HG03575 (cell line): ENCODE measurements around the gene ZBTB16.

Source experiments
- ATAC-seq: cut with Tn5 transposase; IDR thresholded peaks from one replicate; pipeline ENCODE4 v1.9.1; 2021; ENCODE audit not compliant: unreplicated experiment, insufficient number of reproducible peaks, low FRiP score; ENCODE audit errors: extremely low read depth

ZBTB16 gene

DNA sequence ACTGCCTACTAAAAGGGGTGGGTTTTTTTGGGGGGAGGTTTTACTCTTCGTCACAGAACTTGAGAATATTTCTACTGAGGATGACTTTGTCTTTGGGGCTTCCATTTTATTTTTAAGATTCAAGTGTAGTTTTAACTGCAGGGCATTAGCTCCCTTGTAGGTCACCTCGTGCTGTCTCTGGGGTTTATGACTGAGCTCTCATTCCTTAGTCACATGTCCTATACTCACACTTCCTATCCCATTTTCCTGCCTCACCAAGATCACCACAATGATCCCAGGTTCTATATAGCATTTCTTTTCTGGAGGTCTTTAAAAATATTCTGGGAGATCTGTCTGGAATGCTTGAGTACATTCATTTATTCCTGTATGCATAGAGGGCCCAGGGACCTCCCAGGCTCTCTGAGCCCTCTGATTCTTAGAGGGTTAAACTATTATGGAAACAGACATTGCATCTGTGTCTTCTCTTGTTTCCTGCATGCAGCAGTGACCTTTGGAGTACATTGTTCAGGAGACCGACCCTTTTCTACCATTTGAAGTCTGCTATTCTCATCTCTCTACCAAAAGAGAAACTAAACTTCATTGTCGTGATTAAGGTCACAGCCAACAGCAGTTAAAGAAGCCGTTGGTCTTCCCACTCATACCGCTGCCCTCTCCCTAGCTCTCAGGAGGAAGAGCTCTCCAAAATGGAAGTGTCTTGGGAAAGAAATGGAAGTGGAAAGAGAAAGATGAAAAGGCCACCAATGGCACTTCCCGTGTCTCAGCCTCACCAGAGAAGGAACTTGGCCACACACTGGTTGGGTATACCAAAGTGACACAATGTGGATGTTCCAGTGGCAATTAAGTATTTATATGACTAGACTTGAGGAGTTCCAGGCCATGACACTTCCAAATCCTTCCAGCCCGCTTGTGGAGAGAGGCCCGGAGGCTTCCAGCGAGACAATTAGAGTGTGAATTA, 77.5 kb downstream of the ZBTB16 start:
- no peak for ATAC-seq

DNA sequence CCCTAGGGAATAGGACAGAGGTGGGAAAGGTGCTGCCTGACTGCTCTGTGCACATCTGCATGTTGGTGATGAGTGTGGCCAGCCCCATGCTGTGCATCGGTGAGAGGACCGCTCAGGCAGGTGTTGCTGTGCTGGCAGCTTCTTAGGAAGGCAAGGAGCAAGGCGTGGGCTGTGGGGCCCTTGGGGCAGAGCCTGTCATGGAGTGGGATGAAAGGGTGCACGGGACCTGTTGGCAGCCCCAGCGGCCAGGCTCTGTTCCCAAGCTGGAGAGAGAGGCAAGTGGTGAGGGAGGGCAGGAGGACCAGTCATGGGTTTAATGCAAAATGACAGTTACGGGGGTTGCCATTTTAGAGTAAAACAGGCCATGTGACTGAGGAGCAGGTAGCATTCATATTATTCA, 78.3 kb downstream of the ZBTB16 start:
- ATAC-seq: no peak

DNA sequence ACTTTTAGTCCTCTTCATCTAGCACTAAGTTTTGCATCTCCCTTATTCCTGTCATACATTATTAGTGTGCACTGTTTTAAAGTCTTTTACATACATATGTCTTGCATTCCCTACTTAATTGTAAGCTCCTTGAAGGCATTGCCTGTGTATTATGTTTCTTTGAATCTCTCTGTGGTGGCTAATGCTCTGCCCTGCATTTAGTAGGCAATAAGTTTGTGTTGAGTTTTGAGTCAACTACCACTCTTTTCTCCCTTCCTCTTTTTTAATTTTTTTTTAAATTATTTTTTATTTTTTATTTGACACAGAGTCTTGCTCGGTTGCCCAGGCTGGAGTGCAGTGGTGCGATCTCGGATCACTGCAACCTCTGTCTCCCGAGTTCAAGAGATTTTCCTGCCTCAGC, 78.9 kb downstream of the ZBTB16 start:
- no peak for ATAC-seq

DNA sequence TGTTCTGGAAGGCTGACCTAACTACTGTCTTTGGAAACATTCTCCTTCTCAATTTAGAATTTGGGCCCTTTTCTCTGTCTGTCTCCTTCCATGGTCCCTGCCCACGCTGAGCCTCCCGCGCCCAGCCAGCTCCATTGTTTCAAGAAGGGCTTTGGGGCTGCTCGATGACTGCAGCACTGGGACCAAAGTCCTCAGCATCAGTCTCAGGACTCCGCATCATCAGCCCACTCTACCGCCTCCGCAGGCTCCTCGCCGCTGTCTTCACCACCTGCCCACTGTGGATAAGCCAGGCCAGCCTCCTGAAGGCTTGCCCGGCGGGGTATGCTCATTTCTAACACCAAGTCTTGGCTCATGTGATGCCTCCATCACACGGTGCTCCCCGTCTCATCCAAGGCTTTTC, 81.3 kb downstream of the ZBTB16 start:
- no peak for ATAC-seq

DNA sequence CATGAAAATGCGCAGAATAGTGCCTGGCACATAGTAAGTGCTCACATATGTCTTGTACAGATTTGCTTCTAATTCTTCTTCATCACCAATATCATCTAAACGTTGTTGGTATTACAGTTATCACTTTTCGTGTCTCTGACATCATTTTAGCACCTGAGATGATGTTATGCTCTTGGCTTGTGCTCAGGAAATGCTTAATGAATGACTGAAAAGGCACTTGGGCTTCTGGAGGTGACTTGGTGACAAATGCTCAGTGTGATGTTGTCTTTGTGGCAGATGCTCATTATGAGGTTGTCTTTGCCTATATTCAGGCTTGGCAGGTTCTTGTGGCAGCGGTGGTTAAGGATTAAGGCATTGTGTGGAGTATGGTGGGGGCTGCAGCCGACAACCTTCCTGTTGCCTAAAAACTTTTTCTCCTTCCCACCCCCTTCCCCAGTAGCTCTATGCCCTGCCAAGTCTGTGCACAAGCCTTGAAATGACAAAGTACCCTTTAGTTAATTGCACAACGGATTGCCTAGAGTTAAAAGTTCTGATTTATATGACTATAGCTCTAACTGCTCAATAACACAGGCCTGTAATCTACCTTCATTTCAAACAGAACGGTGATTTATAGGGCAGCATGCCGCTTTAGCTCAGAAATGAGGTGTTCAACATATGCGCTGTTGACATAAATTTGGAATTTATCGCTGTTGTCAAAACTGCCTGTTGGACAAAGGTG, 82.5 kb downstream of the ZBTB16 start:
- no peak for ATAC-seq

DNA sequence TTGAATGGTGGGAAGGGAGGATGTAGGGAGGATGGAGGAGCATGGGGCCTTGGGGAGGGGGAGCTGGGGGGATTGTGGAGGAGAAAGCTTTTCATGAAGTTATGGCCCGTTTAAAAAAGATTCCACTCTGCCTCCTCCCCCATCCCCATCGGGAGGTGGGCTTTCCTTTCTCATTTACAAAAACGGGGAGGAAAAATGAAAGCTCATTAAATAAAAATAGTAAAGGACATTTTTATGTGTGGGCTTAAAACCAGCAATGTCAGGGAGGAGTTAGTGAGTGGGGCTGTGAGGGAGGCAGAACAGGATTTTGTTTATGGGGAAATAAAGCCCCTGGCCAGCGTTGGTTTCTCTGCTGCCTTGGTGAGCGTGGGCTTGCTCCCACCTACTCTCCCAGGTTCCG, 83.2 kb downstream of the ZBTB16 start:
- no peak for ATAC-seq

DNA sequence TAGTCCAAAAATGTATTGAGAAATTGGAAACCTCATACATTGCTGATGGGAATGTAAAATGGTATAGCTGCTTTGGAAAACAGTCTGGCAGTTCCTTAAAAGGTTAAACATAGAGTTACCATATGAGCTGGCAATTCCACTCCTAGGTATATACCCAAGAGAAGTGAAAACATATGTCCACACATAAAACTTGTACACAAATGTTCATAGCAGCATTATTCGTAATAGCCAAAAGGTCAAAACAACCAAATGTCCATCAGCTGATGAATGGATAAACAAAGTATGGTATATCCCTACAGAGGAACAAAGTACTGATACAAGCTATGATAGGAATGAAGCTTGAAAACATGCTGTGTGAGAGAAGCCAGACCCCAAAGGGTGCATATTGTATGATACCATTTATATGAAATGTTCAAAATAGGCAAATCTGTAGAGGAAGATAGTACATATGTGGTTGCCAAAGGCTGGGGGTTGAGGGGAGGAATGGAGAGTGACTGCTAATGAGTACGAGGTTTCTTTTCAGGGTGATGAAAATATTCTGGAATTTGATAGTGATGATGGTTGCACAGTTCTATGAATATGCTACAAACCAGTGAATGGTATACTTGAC, 85.8 kb downstream of the ZBTB16 start:
- no peak for ATAC-seq

DNA sequence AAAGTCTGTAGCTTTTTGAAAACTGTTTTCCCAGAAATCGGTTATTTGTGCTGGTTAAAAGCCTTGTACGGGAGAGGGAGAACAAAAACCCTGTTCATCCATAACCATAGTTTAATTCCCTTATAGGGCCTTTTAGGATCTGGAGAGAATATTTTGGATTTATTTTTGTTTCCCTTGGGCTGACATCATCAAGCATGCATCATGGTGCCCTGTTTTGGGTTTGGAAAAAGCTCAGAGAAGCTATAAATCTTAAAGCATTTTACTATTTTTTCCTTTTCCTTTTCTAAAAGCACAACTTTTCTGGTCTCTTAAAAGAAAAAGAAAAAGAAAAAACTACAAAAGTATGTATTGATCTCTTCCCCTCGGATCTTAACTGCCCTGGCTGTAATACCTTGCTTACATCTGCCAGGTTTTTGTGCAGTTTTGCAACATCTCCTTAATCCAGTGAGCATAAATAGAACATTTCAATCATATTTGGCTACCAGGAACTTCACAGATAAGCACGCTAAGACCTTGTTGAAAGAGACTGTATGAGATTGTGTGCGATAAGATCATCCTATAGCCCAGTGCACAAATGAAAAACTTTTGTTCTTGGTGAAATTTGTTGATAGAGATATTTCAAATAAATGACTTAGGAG, 88.0 kb downstream of the ZBTB16 start:
- ATAC-seq: no peak

DNA sequence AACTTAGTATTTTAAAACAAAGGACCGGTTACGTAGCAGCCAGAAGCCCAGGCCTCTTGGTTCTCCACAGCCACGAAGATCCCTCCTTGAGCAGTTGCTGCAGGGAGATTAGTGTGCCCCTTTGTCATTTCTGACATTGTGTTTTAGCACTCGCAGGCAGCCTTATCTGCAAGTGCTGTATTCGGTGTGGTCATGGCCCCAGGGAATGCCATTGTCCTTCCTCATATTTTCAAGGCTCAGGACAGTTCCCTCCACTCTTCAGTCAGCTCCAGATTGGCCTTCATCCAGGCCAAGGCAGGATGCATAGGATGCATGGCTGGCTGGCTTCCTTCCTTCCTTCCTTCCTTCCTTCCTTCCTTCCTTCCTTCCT, 88.5 kb downstream of the ZBTB16 start:
- ATAC-seq: no peak

DNA sequence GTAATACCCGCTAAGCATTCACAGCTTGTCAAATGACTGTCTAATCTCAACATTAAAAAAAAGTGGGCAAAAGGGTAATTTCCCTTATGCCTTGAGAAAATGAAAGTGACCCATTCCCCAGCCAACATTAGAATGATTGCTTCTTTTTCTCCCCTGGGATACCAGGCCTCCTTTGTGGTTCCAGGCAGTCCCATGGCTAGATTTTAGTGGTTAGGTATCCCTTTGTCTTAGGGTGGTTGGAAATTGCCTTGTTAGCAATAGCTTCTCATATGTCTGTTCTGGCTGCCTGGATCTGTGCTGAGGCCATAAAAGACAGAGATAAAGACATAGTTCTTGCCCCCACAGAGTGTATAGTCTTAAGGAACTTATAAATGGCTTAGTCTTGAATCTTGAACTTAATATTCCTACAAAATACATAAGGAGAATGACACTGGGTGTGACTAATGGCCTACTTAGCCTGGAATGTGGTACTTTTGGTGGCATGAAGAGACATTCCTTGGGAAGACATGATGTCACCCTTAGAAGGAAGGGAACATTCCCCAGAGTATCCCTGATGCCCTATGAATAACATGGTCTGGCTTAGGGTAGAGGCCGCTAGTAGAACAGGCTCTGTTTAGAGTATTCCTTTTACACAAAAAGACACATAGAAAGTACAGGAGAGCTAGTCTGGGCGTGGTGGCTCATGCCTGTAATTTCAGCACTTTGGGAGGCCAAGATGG, 90.3 kb downstream of the ZBTB16 start:
- no peak for ATAC-seq

DNA sequence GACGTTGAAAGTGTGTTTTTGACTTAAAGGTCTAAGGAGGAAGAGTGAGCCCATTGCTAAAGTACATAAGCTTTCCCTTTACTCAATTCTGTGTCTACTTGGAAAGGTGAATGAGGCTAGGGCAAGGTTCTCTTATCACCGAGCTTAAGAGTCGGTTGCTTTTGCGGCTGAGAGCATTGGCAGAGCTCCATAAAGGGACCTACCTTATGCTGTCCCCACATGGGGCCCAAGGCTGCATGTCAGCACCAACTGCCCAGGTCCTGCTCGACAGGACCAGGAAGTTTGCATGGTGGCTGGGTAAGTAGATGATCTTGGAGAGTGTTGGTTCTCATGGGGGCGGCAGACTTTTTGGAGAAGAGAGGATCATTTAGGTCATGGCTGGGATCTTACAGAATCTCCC, 91.2 kb downstream of the ZBTB16 start:
- ATAC-seq: no peak

DNA sequence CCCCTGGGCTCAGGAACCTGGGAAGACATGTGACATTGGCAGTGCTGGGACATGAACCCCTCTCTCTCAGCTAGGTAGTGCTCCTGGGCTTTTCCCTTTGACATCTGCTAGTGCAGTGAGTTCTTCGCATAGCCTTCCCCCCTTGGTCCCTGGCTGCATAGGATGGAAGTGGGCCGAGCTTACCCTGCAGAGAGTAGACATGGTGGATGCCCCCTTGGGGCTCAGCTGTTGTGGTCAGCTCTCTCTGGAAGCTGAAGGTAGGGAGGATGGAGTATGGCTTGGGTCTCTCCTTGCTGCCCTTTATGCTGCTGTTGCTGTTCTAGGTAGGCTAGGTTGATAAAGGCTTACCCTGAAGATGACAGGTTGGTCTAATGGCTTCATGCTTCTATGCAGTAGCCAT, 92.1 kb downstream of the ZBTB16 start:
- ATAC-seq: no peak

DNA sequence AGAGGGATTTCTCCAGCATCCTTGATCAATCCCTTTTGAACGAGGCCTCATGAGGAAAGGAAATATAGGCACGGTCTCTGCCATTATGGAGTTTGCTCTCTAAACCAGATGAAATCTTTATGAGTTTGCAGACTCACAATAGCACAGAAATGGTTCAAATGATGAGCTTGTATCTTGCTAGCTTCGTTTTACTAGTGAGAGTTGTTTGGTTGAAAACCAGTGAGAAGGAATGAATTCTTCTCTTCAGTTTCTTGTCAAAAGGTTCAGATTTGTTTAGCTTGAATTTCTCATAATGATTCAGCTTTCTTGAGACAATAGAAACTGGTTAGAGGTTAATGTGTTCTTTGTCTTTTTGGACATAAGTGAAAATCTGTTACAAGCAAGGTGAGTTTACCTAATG, 92.7 kb downstream of the ZBTB16 start:
- no peak for ATAC-seq

DNA sequence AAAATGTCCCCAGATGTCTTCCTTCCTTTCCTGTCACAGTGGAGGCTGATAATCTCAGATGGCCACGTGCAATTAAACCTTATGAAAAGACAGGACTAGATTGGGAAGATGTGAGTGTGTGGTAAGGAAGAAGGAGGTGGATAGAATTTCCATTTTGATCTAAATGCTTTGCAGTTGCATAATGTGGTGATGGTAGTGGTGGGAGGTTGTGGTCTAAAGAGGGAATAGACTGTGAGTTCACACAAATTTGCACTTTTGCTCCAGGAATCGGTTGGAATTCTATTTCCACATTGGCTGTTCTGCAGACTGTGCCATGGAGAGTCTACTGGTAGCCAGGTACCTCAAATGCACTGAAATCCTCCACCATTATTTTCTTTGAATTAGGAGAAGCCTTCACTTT, 93.3 kb downstream of the ZBTB16 start:
- no peak for ATAC-seq

DNA sequence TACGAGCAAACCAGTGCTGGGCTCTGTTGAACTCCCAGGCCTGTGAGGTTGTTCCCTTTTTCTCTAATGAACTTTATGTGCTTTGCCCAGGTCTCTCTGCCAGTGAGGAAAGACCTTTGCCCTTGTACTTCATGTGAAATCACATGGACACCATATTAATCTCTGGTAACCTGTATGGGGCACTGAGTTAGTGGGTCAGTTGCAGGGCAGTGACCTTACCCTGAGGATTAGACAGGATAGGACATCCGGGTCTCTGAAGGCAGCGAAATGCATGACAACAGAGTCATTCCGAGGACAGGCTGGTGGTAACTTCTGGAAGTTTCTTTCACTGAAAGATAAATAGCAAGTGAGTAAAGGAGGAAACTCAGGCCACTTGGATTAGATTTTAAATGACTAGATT, 93.7 kb downstream of the ZBTB16 start:
- ATAC-seq: no peak

DNA sequence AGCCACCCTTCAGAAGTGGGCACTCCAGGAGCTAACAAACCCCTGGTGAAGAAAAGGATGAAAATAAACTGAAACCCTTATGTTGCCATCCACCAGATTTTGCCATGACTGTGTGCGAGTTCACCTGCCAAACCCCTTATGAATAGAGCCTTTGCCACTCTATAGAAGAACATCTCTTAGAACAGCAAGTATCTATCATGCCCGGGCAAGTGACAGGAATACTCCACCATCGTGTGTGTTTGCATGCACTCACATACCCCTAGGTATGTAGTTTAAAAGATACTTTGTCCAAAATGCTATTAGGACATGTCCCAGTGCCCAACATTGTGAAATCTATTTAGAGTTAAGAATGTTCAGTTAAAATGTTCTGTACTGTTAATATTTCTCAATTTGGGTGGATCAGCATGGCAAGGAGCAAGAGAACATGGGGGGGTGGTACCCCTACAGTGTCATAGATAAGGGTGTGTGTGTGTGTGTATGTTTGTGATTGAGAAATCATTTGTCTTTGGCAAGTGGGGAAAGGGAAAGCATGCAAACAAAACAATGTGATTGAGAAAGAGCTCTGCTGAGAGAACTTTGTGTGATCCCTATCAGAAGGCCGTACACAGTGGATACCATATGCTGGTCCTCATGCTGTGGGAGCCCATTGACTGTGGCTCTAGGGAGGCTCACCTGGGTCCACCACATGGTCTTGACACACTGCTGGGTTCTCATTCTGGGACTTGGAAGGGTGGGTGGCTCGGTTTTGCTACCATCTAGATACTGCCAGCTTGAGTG, 94.9 kb downstream of the ZBTB16 start:
- ATAC-seq: no peak

DNA sequence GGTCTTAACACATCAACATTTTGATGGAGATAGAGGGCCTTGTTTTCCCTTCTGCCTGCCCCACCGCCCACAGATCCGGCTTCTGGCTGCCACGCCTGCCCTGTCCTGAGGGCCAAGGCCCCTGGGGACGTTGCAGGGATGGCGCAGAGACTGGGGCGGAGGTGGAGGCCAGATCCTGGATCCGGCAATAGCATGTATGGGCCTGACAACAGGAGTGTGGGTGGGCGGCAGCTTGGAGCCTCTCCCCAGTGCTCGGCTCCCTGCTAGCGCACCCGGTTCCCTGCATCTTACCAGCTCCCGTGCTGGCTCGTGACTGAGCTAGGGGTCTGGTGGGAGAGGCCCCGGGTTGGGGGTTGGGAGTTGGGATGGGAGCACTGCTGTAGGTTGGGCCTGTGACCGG, 95.6 kb downstream of the ZBTB16 start:
- ATAC-seq: no peak

DNA sequence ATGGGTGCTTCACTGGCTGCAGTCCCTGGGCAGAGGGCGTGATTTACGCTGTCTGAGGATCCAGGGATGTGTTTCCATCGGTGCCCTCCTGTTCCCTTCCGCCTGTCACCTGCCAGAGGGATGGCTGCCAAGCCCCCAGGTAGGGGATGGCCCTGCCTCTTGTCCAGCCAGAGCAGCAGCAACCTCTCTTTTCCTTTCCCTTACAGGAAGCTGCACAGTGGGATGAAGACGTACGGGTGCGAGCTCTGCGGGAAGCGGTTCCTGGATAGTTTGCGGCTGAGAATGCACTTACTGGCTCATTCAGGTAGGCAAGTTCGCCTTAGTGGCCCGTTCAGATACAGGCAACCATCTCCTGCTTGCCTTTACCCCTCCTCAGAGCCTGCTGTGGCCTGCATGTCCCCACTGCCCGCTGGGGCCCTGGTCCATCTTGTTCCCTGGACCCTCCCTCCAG, 96.6 kb downstream of the ZBTB16 start:
- no peak for ATAC-seq
